Kidney (tissue), 14 donors: ENCODE results near the gene TMEM9B. TPM values are rescaled to one million over a fixed set of nuclear protein-coding genes. Genes with fewer than 3 reads are reported as not detected.

Experiments used
- DNase-seq, 5 donors: peaks; one replicate each; pipeline ENCODE4 v3.0.0-alpha.2; 2013 to 2020
- FAIRE-seq: peaks from 2 replicates; lab custom pipeline; 2012; peaks lifted over from hg19 to GRCh38; lab: Jason Lieb, UNC
- H3K27ac ChIP-seq, 2 donors: one replicate each; pipeline ENCODE4 v1.7.0; 2013; ENCODE audit warnings: low read depth in 2 of 2, low read length in 2 of 2, inconsistent platforms in 1 of 2
- H3K27me3 ChIP-seq: one replicate; pipeline ENCODE4 v1.7.1; 2013; ENCODE audit warnings: low read length, inconsistent platforms; ENCODE audit not compliant: control insufficient read depth, insufficient read depth
- H3K36me3 ChIP-seq, 3 donors: one replicate each; pipeline versions ENCODE4 v1.7.0 to v1.7.1; 2013; ENCODE audit warnings: low read length in 3 of 3, control low read depth in 1 of 3, inconsistent platforms in 1 of 3; ENCODE audit not compliant: insufficient read depth in 3 of 3, control insufficient read depth in 2 of 3
- H3K4me1 ChIP-seq, 3 donors: one replicate each; pipeline versions ENCODE4 v1.7.0 to v1.7.1; 2013; ENCODE audit warnings: low read length in 3 of 3, inconsistent platforms in 1 of 3, low read depth in 1 of 3; ENCODE audit not compliant: control insufficient read depth in 2 of 3, insufficient read depth in 2 of 3
- H3K4me3 ChIP-seq, 3 donors: one replicate each; pipeline versions ENCODE4 v1.7.0 to v1.8.1; 2013; ENCODE audit warnings: low read length in 3 of 3, control low read depth in 1 of 3, inconsistent platforms in 1 of 3
- H3K9ac ChIP-seq, 3 donors: one replicate each; pipeline versions ENCODE4 v1.7.0 to v1.7.1; 2013; ENCODE audit warnings: low read length in 3 of 3, control low read depth in 1 of 3, inconsistent platforms in 1 of 3
- H3K9me3 ChIP-seq, 3 donors: one replicate each; pipeline versions ENCODE4 v1.7.0 to v1.7.1; 2013; ENCODE audit warnings: low read length in 3 of 3, control low read depth in 1 of 3, inconsistent platforms in 1 of 3; ENCODE audit not compliant: control insufficient read depth in 2 of 3, insufficient read depth in 1 of 3
- intact Hi-C: fragments of 100-400 bp; cut with DNase I; formaldehyde crosslinking; loops from one replicate; pipeline ENCODE4 v1.11.1; 2022
- polyA plus RNA-seq: library from polyadenylated mRNA; stranded (reverse); fragments of 350-450 nt; fragmentation: Illumina TruSeq; extraction: RNeasy Lipid Tissue Mini Kit (QIAGEN cat#74804); gene quantifications from one replicate; pipeline ENCODE4 v1.2.3, GENCODE V29; 2014; ENCODE audit warnings: low read depth, low replicate concordance; ENCODE audit not compliant: insufficient read depth
- total RNA-seq: library from RNA; stranded (reverse); fragmentation: NEBNext Ultra II Directional; extraction: Animal tissue kit (Norgen Biotek cat#: 25700); gene quantifications from one replicate; pipeline ENCODE4 v1.2.1, GENCODE V29; 2021
- TF ChIP-seq, protein P1 (sequence below): IDR thresholded peaks from 3 replicates; pipeline ENCODE4 v1.5.1; 2012; ENCODE audit warnings: mild to moderate bottlenecking, moderate library complexity, borderline replicate concordance; ENCODE audit not compliant: insufficient read depth; ENCODE audit errors: extremely low read depth
- donor health status: control.
- donor health status: control.
- donor health status: control.
- donor health status: control.
- donor health status: control.
- donor health status: DM: yes; HTN: yes; CAD: no.
- donor health status: Normal renal cell carcinoma (clear cell type).

TMEM9B gene
- total and polyA plus RNA-seq, 2 donors from 2014 or later = 64.4 to 73.0 TPM

DNA sequence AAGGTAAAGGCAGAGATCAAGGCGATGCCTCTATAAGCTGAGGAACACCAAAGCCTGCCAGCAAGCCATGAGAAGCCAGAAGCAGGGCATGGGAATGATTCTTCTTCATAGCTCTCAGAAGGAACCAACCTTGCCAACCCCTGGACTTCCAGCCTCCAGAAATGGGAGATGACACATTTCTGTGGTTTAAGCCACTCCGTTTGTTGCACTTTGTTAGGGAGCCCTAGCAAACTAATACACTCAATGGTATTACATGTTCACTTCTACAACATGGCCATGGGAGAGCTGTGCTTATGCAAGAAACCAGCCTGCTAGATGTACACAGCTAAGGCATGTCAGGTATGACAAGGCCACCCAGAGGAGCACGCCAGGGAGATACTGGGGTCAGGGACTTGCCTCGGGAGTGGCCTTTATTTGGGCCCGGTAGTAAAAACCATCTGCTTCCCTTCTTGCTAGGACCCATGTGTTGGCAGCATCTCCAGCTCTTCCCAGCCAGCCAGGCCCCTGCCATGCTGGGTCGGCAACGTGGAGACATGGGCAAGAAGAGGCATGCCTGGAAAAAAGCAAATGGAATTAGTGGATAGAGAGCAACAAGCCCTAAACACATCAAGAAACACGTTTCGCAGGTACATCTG, 35.1 kb downstream of the TMEM9B start:
- TF ChIP-seq, protein P1, sequence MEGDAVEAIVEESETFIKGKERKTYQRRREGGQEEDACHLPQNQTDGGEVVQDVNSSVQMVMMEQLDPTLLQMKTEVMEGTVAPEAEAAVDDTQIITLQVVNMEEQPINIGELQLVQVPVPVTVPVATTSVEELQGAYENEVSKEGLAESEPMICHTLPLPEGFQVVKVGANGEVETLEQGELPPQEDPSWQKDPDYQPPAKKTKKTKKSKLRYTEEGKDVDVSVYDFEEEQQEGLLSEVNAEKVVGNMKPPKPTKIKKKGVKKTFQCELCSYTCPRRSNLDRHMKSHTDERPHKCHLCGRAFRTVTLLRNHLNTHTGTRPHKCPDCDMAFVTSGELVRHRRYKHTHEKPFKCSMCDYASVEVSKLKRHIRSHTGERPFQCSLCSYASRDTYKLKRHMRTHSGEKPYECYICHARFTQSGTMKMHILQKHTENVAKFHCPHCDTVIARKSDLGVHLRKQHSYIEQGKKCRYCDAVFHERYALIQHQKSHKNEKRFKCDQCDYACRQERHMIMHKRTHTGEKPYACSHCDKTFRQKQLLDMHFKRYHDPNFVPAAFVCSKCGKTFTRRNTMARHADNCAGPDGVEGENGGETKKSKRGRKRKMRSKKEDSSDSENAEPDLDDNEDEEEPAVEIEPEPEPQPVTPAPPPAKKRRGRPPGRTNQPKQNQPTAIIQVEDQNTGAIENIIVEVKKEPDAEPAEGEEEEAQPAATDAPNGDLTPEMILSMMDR = no peak
- H3K27me3 ChIP-seq = no peaks in the 10 kb centered on the region
- H3K9me3 ChIP-seq = no peaks in the 10 kb centered on the region
- no peaks in the 10 kb centered on the region for H3K36me3 ChIP-seq
- intact Hi-C loops = no loop called here
- FAIRE-seq (no peak), DNase-seq (no peak)
- no peak overlapping the region for H3K27ac ChIP-seq
- no peak overlapping the region for H3K9ac ChIP-seq
- no peaks in the 10 kb centered on the region for H3K4me1 ChIP-seq
- H3K4me3 ChIP-seq = no peak overlapping the region

DNA sequence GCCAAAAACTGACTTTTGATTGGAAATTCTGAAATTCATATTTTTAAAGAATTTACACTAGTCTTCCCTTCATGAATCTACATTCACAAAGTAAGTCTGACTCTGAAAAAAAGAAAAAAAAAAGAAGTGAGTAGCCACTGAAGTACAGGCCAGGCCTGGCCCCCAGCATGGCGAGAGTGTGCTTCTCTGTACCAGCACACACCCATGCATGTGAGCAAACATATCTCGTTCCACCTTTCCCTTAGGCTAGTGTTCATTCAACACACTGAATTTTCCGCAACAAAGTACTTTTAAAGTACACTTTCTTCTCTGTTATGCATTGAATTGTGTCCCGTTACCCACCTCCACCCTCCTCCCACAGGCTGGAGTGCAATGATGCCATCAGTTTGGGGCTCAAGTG, 36.0 kb downstream of the TMEM9B start:
- intact Hi-C loops = no loop called here
- H3K27ac ChIP-seq = no peak overlapping the region
- H3K4me3 ChIP-seq = no peak overlapping the region
- no peaks in the 10 kb centered on the region for H3K4me1 ChIP-seq
- TF ChIP-seq, protein P1 = no peak
- H3K9me3 ChIP-seq = no peaks in the 10 kb centered on the region
- DNase-seq (no peak), FAIRE-seq (no peak)
- no peaks in the 10 kb centered on the region for H3K36me3 ChIP-seq
- no peaks in the 10 kb centered on the region for H3K27me3 ChIP-seq
- H3K9ac ChIP-seq = no peak overlapping the region

DNA sequence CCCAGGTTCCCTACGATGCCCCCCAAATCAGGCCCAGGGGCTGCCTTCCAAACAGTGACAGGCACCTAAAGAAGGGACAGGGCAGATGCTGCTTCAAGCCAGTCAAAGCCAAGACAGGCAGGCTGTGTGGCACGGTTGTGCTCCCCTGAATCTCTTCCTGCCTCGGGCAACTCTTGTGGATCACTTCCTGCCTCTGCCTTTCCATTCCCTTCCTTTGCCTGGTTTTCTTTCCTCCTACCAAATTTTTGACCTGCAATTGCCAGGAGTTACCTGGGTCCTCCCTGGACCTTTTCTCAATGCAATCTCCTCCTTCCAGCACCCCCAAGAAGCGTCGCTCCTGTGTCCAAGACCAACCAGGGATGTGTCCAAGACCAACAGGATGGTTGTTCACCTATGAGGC, 37.0 kb downstream of the TMEM9B start:
- DNase-seq (no peak), FAIRE-seq (no peak)
- Histone ChIP-seq H3K4me3 (no peak overlapping the region), H3K27me3 (no peaks in the 10 kb centered on the region), H3K27ac (no peak overlapping the region), H3K36me3 (peaks cover 0 to 2% (median 0%) of the 10 kb centered on the region in 3 donors), H3K4me1 (no peaks in the 10 kb centered on the region), H3K9ac (no peak overlapping the region), H3K9me3 (no peaks in the 10 kb centered on the region)
- intact Hi-C loops = no loop called here
- TF ChIP-seq, protein P1 = no peak

DNA sequence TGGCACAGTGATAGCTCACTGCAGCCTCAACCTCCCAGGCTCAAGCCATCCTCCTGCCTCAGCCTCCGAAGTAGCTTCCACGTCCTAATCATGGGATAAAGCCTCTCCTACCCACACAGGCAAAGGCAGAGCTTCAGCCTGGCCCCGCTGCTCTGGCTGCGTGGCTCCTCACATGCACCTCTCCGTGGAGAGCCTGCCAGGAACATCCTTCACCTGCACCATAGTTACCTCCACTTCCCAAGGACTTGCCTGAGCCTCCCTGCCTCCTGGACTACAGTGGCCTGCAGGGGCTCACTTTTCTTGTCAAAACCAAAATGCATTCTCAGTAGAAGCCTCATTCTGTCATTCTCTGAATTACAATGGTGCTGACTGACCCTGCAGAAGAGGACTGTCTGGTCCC, 38.0 kb downstream of the TMEM9B start:
- intact Hi-C loops = no loop called here
- Histone ChIP-seq H3K27ac (no peak overlapping the region), H3K9ac (no peak overlapping the region), H3K9me3 (no peaks in the 10 kb centered on the region), H3K4me1 (no peaks in the 10 kb centered on the region), H3K27me3 (no peaks in the 10 kb centered on the region), H3K36me3 (peaks cover 0 to 2% (median 0%) of the 10 kb centered on the region in 3 donors), H3K4me3 (no peak overlapping the region)
- no peak for DNase-seq
- TF ChIP-seq, protein P1 = no peak
- no peak for FAIRE-seq
